ENCODE measurements around the gene TLR6. TPM values are rescaled to one million over a fixed set of nuclear protein-coding genes. Genes with fewer than 3 reads are reported as not detected.

TLR6 gene
- total RNA-seq, 1 donor from 2014 or later, result 2.6 TPM

DNA sequence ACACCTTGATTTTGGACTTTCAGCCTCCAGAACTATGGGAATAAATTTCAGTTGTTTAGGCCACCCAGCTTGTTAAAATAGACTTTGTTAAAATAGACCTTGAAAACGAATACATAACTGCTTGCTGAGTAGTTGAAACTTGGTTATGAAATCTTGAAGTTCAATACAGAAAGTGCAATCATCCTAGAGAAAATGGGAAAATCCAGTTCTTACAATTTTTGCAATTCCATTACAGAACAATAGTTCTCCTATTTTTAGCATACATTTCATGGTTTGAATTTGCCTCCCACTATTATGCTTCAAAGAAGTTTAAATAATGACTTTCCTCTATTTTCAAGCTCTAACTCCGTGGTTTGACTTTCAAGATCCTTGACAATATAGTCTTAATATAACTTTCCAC, 62.6 kb downstream of the TLR6 start:
- Mint-ChIP-seq H3K4me3 (ENCODE audit: unreplicated experiment) (no peak overlapping the region), H3K9me3 (ENCODE audit: low read depth) (peaks cover 12% of the 10 kb centered on the region), H3K36me3 (ENCODE audit: low read depth) (no peaks in the 10 kb centered on the region), H3K27me3 (ENCODE audit: low read depth) (no peaks in the 10 kb centered on the region), H3K4me1 (ENCODE audit: low read depth) (no peaks in the 10 kb centered on the region), H3K27ac (ENCODE audit: unreplicated experiment) (no peak overlapping the region)
- no peak for DNase-seq (ENCODE audit: low spot score)
- TF ChIP-seq CTCF (IDR thresholded peaks at IDR 0.05), result no peak

DNA sequence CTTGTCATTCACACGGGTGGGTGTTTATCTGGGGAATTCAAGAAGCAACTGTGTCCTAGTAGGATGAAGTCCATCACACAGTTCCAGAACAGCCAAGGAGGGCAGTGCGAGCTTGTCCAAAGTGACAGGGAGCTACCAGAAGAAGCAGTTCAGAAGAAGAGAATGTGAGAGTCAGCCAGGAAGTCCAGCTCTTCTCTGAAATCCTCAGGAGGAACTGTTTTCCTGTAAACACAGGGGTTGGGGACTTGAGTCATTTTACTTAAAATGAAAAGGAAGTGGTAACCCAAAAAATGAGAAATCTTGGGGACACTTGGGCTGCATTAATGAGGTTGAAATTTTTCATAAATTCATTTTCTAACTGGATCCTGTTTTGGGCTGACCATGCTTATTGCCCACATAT, 65.6 kb downstream of the TLR6 start:
- Mint-ChIP-seq H3K9me3 (ENCODE audit: low read depth) (peaks cover 12% of the 10 kb centered on the region), H3K27ac (ENCODE audit: unreplicated experiment) (no peak overlapping the region), H3K4me3 (ENCODE audit: unreplicated experiment) (no peak overlapping the region), H3K36me3 (ENCODE audit: low read depth) (no peaks in the 10 kb centered on the region), H3K27me3 (ENCODE audit: low read depth) (no peaks in the 10 kb centered on the region), H3K4me1 (ENCODE audit: low read depth) (no peaks in the 10 kb centered on the region)
- DNase-seq (ENCODE audit: low spot score), result no peak
- no peak for TF ChIP-seq CTCF (IDR thresholded peaks at IDR 0.05)

GRCh38 chr4:38788317-38788716, 68.3 kb downstream of the TLR6 start:
- no peaks in the 10 kb centered on the region for H3K4me1 Mint-ChIP-seq (ENCODE audit: low read depth)
- H3K9me3 Mint-ChIP-seq (ENCODE audit: low read depth), result peaks cover 5% of the 10 kb centered on the region
- no peaks in the 10 kb centered on the region for H3K36me3 Mint-ChIP-seq (ENCODE audit: low read depth)
- H3K4me3 Mint-ChIP-seq (ENCODE audit: unreplicated experiment), result no peak overlapping the region
- no peak overlapping the region for H3K27ac Mint-ChIP-seq (ENCODE audit: unreplicated experiment)
- TF ChIP-seq CTCF (IDR thresholded peaks at IDR 0.05), result no peak
- no peak for DNase-seq (ENCODE audit: low spot score)
- no peaks in the 10 kb centered on the region for H3K27me3 Mint-ChIP-seq (ENCODE audit: low read depth)

DNA sequence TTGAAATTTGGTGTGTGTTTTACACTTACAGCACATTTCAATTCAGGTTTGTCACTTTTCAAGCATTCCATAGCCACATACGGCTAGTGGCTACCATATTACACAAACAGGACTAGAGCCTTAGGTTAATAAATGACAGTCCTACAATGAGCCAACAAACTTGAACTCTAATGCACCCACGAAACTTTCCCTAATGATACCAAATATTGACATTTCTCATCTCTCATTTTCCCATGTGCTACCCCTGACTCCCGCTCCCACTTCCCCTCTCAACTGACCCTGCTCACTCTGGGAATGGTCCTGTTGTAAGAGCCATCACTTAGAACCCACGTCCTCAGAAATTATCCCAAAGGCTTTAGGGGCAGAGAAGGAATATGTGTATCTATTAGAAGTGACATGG, 68.9 kb downstream of the TLR6 start:
- Mint-ChIP-seq H3K27me3 (ENCODE audit: low read depth) (no peaks in the 10 kb centered on the region), H3K4me3 (ENCODE audit: unreplicated experiment) (no peak overlapping the region), H3K4me1 (ENCODE audit: low read depth) (peaks cover 1% of the 10 kb centered on the region), H3K27ac (ENCODE audit: unreplicated experiment) (no peak overlapping the region), H3K36me3 (ENCODE audit: low read depth) (no peaks in the 10 kb centered on the region), H3K9me3 (ENCODE audit: low read depth) (peaks cover 5% of the 10 kb centered on the region)
- no peak for TF ChIP-seq CTCF (IDR thresholded peaks at IDR 0.05)
- DNase-seq (ENCODE audit: low spot score), result no peak

GRCh38 chr4:38785901-38786402, 70.7 kb downstream of the TLR6 start:
- Mint-ChIP-seq H3K27me3 (ENCODE audit: low read depth) (no peaks in the 10 kb centered on the region), H3K4me1 (ENCODE audit: low read depth) (peaks cover 2% of the 10 kb centered on the region), H3K27ac (ENCODE audit: unreplicated experiment) (no peak overlapping the region), H3K4me3 (ENCODE audit: unreplicated experiment) (no peak overlapping the region), H3K36me3 (ENCODE audit: low read depth) (no peaks in the 10 kb centered on the region), H3K9me3 (ENCODE audit: low read depth) (peaks cover 5% of the 10 kb centered on the region)
- no peak for DNase-seq (ENCODE audit: low spot score)
- no peak for TF ChIP-seq CTCF (IDR thresholded peaks at IDR 0.05)
